ENCODE measurements around the gene NTHL1.

DNA sequence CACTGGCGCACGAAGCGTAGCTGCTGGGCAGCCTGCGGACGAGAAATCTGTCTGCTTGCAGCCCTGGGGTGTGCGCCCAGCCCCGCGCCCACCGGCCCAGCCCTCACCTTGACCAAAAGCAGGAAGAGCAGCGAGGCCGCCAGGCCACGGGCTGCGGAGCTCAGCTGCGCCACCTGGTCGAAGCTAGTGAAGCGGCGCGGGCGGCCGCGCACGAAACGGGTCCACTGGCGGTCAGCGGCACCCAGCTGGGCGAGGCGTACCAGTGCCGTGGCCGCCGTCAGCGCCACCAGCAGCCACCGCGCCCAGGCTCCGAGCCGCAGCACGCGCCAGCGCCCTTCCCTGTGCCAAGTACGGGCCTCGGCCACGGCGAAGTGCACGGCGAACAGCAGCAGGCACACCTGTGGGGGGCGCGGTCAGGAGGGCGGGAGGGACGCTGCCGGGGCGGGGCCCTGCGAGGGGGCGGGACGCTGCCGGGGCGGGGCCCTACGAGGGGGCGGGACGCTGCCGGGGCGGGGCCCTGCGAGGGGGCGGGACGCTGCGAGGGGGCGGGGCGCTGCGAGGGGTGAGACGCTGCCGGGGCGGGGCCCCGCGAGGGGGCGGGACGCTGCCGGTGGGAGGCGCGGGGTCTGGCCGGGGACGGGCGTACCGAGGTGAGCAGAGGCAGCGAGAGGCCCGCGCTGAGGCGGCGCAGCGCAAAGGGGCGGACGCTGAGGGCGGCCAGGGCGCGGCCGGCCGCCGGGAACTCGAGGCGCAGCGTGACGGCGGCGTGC, 43.3 kb upstream of the NTHL1 start:
- TF ChIP-seq BCLAF1 (IDR thresholded peaks at IDR 0.05) (no peak), SRF (IDR thresholded peaks at IDR 0.05; ENCODE audit: low read depth in 2 of 2, low read length in 2 of 2) (no peak), POLR2AphosphoS5 (IDR thresholded peaks at IDR 0.05; ENCODE audit: low read length) (no peak), ESRRA (IDR thresholded peaks at IDR 0.05; ENCODE audit: low read length) (no peak), BACH1 (IDR thresholded peaks at IDR 0.05; ENCODE audit: borderline replicate concordance) (no peak), SIN3A (IDR thresholded peaks at IDR 0.05; ENCODE audit: low read depth, low read length) (no peak), RFX5 (IDR thresholded peaks at IDR 0.05; ENCODE audit: low read depth, low read length) (no peak), MTA3 (IDR thresholded peaks at IDR 0.05; ENCODE audit: borderline replicate concordance, low read length) (no peak), ZNF274 (IDR thresholded peaks at IDR 0.05; ENCODE audit: insufficient read depth, insufficient read length) (no peak), ASH2L (IDR thresholded peaks at IDR 0.05; ENCODE audit: borderline replicate concordance, low read depth) (no peak), POLR2A (IDR thresholded peaks at IDR 0.05; ENCODE audit: low read depth, low read length) (no peak)
- TF ChIP-seq, protein P1, sequence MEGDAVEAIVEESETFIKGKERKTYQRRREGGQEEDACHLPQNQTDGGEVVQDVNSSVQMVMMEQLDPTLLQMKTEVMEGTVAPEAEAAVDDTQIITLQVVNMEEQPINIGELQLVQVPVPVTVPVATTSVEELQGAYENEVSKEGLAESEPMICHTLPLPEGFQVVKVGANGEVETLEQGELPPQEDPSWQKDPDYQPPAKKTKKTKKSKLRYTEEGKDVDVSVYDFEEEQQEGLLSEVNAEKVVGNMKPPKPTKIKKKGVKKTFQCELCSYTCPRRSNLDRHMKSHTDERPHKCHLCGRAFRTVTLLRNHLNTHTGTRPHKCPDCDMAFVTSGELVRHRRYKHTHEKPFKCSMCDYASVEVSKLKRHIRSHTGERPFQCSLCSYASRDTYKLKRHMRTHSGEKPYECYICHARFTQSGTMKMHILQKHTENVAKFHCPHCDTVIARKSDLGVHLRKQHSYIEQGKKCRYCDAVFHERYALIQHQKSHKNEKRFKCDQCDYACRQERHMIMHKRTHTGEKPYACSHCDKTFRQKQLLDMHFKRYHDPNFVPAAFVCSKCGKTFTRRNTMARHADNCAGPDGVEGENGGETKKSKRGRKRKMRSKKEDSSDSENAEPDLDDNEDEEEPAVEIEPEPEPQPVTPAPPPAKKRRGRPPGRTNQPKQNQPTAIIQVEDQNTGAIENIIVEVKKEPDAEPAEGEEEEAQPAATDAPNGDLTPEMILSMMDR (IDR thresholded peaks at IDR 0.05 in 2 of 3, conservative IDR thresholded peaks at IDR 0.05 in 1 of 3; ENCODE audit: control insufficient read depth in 2 of 3, extremely low read depth in 1 of 3, insufficient read depth in 1 of 3, low read depth in 3 of 3, low read length in 3 of 3): no peak; a peak in 1 of 6 replicates
